IMR-90 (cell line): ENCODE data around the gene PAK4.

Experiments
- CEBPB ChIP-seq: IDR thresholded peaks from 2 replicates; pipeline ENCODE4 v1.6.1; 2012; ENCODE audit warnings: low read depth, low read length, improper control_type of control experiment
- FOS ChIP-seq: fragments of 150-350 bp; IDR thresholded peaks from 2 replicates; pipeline ENCODE4 v1.6.1; 2016; ENCODE audit warnings: low read depth, low read length
- NFE2L2 ChIP-seq: fragments of 150-350 bp; IDR thresholded peaks from 2 replicates; pipeline ENCODE4 v1.6.1; 2016; ENCODE audit warnings: low read depth, mild to moderate bottlenecking, low read length
- POLR2A ChIP-seq: IDR thresholded peaks from 2 replicates; pipeline ENCODE4 v1.6.1; 2012; ENCODE audit warnings: mild to moderate bottlenecking, low read depth, low read length
- RAD21 ChIP-seq: IDR thresholded peaks from 2 replicates; pipeline ENCODE4 v1.6.1; 2012; ENCODE audit warnings: low read length, improper control_type of control experiment
- RFX5 ChIP-seq: IDR thresholded peaks from 2 replicates; pipeline ENCODE4 v1.8.0; 2012; ENCODE audit warnings: low read depth, mild to moderate bottlenecking, low read length, moderate library complexity
- SMC3 ChIP-seq: fragments of 150-350 bp; IDR thresholded peaks from 2 replicates; pipeline ENCODE4 v1.6.1; 2016; ENCODE audit warnings: low read depth, mild to moderate bottlenecking, antibody characterized with exemption, low read length, moderate library complexity
- TF ChIP-seq, protein P1 (sequence below): conservative IDR thresholded peaks from 2 replicates; pipeline ENCODE4 v1.5.1; 2012; ENCODE audit warnings: mild to moderate bottlenecking, low read depth, low read length, improper control_type of control experiment

DNA sequence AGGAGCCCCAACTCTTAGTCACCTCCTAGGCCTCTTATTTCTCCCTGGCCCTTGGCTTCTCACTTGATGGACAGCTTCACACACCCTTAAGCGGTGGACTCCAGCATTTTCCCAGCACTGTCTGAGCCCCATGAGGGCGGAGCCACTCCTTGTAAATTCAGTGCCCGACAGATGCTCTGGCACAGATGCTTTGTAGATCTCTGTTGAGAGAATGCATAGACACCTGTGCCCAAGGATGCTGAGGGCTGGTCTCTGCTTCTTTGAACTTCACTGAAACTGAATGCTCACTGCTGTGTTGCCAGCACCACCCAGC lies 75.2 kb downstream of the PAK4 start:
- no peak for TF ChIP-seq POLR2A
- TF ChIP-seq, protein P1, sequence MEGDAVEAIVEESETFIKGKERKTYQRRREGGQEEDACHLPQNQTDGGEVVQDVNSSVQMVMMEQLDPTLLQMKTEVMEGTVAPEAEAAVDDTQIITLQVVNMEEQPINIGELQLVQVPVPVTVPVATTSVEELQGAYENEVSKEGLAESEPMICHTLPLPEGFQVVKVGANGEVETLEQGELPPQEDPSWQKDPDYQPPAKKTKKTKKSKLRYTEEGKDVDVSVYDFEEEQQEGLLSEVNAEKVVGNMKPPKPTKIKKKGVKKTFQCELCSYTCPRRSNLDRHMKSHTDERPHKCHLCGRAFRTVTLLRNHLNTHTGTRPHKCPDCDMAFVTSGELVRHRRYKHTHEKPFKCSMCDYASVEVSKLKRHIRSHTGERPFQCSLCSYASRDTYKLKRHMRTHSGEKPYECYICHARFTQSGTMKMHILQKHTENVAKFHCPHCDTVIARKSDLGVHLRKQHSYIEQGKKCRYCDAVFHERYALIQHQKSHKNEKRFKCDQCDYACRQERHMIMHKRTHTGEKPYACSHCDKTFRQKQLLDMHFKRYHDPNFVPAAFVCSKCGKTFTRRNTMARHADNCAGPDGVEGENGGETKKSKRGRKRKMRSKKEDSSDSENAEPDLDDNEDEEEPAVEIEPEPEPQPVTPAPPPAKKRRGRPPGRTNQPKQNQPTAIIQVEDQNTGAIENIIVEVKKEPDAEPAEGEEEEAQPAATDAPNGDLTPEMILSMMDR = no peak
- TF ChIP-seq CEBPB = no peak
- TF ChIP-seq NFE2L2 = no peak
- no peak for TF ChIP-seq SMC3
- TF ChIP-seq FOS = no peak
- no peak for TF ChIP-seq RFX5
- no peak for TF ChIP-seq RAD21
